Measurements from ENCODE around the gene TMEM253.

TMEM253 gene

GRCh38 chr14:21098892-21099595, 1.8 kb upstream of the TMEM253 start:
- H3K4me3 ChIP-seq (ENCODE audit: low read length): peak overlapping the region; percentile 87
- DNase-seq (ENCODE audit: low read depth, low spot score): no peak

- peak overlapping the region; percentile 87; the same call in 1 of the 2 replicates for H3K4me3 ChIP-seq (ENCODE audit: low read length)
- DNase-seq (ENCODE audit: low read depth, low spot score): no peak
Observed at GRCh38 chr14:21099596-21099985, 1.3 kb upstream of the TMEM253 start.

- DNase-seq (ENCODE audit: low read depth, low spot score): no peak
- H3K4me3 ChIP-seq (ENCODE audit: low read length): no peak overlapping the region
Observed at GRCh38 chr14:21101802-21102413, 1.0 kb downstream of the TMEM253 start.

- DNase-seq (ENCODE audit: low read depth, low spot score): peak; percentile 54
- H3K4me3 ChIP-seq (ENCODE audit: low read length): peak overlapping the region; percentile 97
Observed at GRCh38 chr14:21102521-21103410, 1.9 kb downstream of the TMEM253 start.

- no peak for DNase-seq (ENCODE audit: low read depth, low spot score)
- H3K4me3 ChIP-seq (ENCODE audit: low read length): peak overlapping the region; percentile 97
Observed at GRCh38 chr14:21103411-21103709, 2.5 kb downstream of the TMEM253 start.

- peak overlapping the region; percentile 97 for H3K4me3 ChIP-seq (ENCODE audit: low read length)
- DNase-seq (ENCODE audit: low read depth, low spot score): peak; percentile 92
Observed at GRCh38 chr14:21103710-21104447, 3.0 kb downstream of the TMEM253 start.

- H3K4me3 ChIP-seq (ENCODE audit: low read length): peak overlapping the region; percentile 97
- peak; percentile 59 for DNase-seq (ENCODE audit: low read depth, low spot score)
Observed at GRCh38 chr14:21104448-21105060, 3.7 kb downstream of the TMEM253 start.

- H3K4me3 ChIP-seq (ENCODE audit: low read length): peak overlapping the region; percentile 97
- no peak for DNase-seq (ENCODE audit: low read depth, low spot score)
Observed at GRCh38 chr14:21105095-21105494, 4.2 kb downstream of the TMEM253 start.

- no peak for DNase-seq (ENCODE audit: low read depth, low spot score)
- H3K4me3 ChIP-seq (ENCODE audit: low read length): no peak overlapping the region
Observed at GRCh38 chr14:21106176-21106497, 5.3 kb downstream of the TMEM253 start.

GRCh38 chr14:21106498-21107282, 5.8 kb downstream of the TMEM253 start:
- peak; percentile 73 for DNase-seq (ENCODE audit: low read depth, low spot score)
- no peak overlapping the region for H3K4me3 ChIP-seq (ENCODE audit: low read length)

- no peak for DNase-seq (ENCODE audit: low read depth, low spot score)
- no peak overlapping the region for H3K4me3 ChIP-seq (ENCODE audit: low read length)
Observed at GRCh38 chr14:21107283-21107800, 6.5 kb downstream of the TMEM253 start.

GRCh38 chr14:21108791-21109190, 7.9 kb downstream of the TMEM253 start:
- no peak for DNase-seq (ENCODE audit: low read depth, low spot score)
- no peak overlapping the region for H3K4me3 ChIP-seq (ENCODE audit: low read length)

- no peak overlapping the region for H3K4me3 ChIP-seq (ENCODE audit: low read length)
- peak; percentile 41 for DNase-seq (ENCODE audit: low read depth, low spot score)
Observed at GRCh38 chr14:21109377-21110138, 8.7 kb downstream of the TMEM253 start.

GRCh38 chr14:21112255-21112654, 11.4 kb downstream of the TMEM253 start:
- no peak for DNase-seq (ENCODE audit: low read depth, low spot score)
- H3K4me3 ChIP-seq (ENCODE audit: low read length): no peak overlapping the region

- DNase-seq (ENCODE audit: low read depth, low spot score): no peak
- no peak overlapping the region for H3K4me3 ChIP-seq (ENCODE audit: low read length)
Observed at GRCh38 chr14:21113369-21113768, 12.5 kb downstream of the TMEM253 start.

GRCh38 chr14:21118933-21119332, 18.1 kb downstream of the TMEM253 start:
- DNase-seq (ENCODE audit: low read depth, low spot score): no peak

GRCh38 chr14:21120686-21121085, 19.8 kb downstream of the TMEM253 start:
- no peak overlapping the region for H3K4me3 ChIP-seq (ENCODE audit: low read length)
- no peak for DNase-seq (ENCODE audit: low read depth, low spot score)

More at GRCh38 chr14:21118933-21119332, 18.1 kb downstream of the TMEM253 start:
- H3K4me3 ChIP-seq (ENCODE audit: low read length): no peak overlapping the region

Measured in Jurkat, Clone E6-1 (cell line).